ENCODE measurements around the gene QTRT2.

The QTRT2 gene

GRCh38 chr3:114127517-114127916, 71.0 kb downstream of the QTRT2 start:
- DNase-seq = no peak

DNA sequence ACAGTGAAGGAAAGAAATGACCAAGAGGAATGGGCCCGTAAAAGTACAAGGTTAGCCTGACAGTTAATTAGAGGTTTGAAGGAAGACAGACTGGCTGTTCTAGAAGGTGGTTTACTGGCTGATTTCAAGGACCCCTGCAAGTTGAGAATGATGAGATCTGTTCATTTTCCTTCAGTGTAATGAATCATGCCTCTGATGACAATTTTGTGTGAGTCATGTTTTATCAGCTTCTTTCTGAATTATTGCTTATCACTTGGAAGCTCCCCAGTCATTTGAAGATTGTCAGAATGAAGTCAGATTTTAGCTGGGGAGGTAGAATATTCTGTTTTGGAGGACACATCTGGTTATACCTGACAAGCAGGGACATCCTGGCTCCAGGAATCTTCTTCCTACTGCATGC, 71.7 kb downstream of the QTRT2 start:
- no peak for DNase-seq

DNA sequence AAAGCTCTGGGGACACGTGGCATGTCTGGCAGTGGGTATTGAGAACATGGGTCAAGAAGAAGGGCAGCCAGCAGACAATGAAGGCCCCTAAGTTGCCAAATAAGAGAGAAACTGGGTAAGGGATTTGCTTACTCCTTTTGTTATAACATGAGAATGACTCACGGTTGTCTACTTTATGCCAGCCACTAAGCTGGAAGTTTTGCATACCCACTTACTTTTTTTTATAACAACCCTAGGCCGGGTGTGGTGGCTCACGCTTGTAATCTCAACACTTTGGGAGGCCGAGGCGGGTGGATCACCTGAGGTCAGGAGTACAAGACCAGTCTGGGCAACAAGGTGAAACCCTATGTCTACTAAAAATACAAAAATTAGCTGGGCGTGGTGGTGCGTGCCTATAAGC, 72.3 kb downstream of the QTRT2 start:
- no peak for DNase-seq

DNA sequence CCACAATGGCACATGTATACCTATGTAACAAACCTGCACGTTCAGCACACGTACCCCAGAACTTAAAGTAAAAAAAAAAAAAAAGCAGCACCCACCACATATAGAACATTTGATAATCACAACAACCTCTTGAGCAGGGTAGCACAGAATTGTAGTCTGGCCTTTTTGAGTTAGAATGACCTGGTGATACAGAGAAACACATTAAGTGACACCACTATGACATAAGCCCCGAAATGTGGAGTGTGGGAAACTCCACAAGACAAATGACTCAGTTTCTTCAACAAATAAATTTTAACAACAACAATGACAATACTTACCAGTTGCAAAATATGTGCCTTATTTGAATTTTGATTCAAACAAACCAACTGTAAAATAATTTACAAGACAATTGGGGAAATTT, 76.0 kb downstream of the QTRT2 start:
- DNase-seq = no peak

- no peak for DNase-seq
Measured at GRCh38 chr3:114133947-114134346, 77.4 kb downstream of the QTRT2 start.

Data from eye (tissue), 1 donor.